ENCODE results near the gene CDCA5.

CDCA5 gene

GRCh38 chr11:65107078-65107477 is 23.2 kb upstream of the CDCA5 start:
- DNase-seq (ENCODE audit: low read depth): no peak

GRCh38 chr11:65104628-65105027 is 20.8 kb upstream of the CDCA5 start:
- DNase-seq (ENCODE audit: low read depth): no peak

- no peak for DNase-seq (ENCODE audit: low read depth)
Observed at GRCh38 chr11:65103476-65103875, 19.6 kb upstream of the CDCA5 start.

DNA sequence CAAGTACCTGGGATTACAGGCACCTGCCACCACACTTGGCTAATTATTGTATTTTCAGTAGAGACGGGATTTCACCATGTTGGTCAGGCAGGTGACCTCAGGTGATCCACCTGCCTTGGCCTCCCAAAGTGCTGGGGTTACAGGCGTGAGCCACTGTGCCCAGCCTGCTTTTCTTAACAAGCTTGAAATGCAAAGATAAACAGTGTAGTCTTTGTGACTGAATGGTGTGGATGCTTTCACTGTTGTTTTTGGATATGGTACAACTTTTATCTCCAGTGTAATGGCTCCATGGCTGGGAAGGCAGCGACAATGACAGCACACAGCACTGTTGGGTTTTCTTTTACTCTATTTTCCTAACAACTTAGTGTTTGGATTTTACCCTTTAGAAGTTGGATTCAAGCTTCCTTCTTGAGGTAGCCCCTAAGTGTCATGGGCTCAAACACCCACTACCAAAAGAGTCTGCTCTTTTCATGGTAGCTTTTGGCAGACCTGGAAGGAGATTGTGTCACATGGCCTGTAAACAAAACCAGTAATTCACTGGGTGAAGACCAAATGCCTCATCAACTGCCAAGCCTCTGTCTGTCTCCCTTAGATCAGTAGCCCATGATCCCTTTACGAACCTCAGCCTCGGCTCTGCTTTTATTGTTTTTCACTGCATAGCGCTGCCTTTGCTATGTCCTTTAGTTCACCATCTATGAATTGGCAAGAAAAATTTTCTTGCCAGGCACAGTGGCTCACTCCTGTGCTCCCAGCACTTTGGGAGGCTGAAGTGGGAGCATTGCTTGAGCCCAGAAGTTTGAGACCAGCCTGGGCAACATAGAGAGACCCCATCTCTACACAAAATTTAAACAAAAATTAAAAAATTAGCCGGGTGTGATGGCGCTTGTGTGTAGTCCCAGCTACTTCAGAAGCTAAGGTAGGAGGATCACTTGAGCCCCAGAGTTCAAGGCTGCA is 18.6 kb upstream of the CDCA5 start:
- no peak for DNase-seq (ENCODE audit: low read depth)

GRCh38 chr11:65100674-65101350 is 17.0 kb upstream of the CDCA5 start:
- DNase-seq (ENCODE audit: low read depth): no peak

DNA sequence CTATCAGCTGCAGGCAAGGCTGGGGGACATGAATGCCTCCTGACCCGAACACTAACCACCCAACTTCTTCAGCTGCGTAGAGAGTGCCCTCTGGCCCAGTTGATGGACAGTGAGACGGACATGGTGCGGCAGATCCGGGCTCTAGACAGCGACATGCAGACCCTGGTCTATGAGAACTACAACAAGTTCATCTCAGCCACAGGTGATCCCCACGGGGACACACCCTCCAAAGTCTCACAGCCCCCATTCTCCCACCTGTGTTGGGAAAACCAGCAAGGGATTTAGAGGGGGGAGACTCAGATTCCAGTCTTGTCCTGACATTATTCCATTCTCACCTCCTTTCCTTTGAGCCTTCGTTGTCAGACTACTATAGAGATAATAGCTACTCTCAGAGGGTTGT is 13.1 kb upstream of the CDCA5 start:
- DNase-seq (ENCODE audit: low read depth): no peak

GRCh38 chr11:65095974-65096806 is 12.3 kb upstream of the CDCA5 start, which contains the start of gene VPS51:
VPS51 (plus strand) TSS chr11:65096214; CDS start chr11:65096251, 37 bp downstream.
- peak; percentile 74 for DNase-seq (ENCODE audit: low read depth)

GRCh38 chr11:65095427-65095826 is 11.6 kb upstream of the CDCA5 start:
- no peak for DNase-seq (ENCODE audit: low read depth)

GRCh38 chr11:65090628-65091027 is 6.8 kb upstream of the CDCA5 start:
- DNase-seq (ENCODE audit: low read depth): no peak

- DNase-seq (ENCODE audit: low read depth): no peak
Observed at GRCh38 chr11:65089621-65090020, 5.8 kb upstream of the CDCA5 start.

DNA sequence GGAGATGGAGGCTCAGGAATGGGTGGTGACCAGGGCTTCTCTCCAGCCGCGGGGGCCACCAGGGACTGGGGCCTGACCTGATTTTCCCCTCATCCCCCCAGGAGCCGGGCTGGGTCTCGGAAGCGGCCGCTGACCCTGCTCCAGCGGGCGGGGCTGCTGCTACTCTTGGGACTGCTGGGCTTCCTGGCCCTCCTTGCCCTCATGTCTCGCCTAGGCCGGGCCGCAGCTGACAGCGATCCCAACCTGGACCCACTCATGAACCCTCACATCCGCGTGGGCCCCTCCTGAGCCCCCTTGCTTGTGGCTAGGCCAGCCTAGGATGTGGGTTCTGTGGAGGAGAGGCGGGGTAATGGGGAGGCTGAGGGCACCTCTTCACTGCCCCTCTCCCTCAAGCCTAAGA is 4.0 kb upstream of the CDCA5 start:
- no peak for DNase-seq (ENCODE audit: low read depth)

GRCh38 chr11:65087216-65087615 is 3.4 kb upstream of the CDCA5 start:
- no peak for DNase-seq (ENCODE audit: low read depth)

DNA sequence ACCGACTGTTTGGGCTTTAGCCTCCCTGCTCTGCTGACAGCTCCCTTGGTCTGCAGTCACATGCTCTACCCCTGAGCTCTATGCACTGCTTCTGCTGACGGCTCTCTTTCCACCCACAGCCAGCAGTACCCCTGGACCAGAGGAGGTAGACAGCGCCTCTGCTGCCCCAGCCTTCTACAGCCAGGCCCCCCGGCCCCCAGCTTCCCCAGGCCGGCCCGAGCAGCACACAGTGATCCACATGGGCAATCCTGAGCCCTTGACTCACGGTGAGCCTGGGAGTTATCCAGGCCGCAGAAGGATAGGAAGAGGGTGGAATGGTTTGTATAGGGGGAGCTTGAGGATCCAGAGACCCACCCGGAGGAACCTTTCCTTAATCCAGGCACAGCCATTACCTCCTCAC is 3.0 kb upstream of the CDCA5 start:
- DNase-seq (ENCODE audit: low read depth): no peak

DNA sequence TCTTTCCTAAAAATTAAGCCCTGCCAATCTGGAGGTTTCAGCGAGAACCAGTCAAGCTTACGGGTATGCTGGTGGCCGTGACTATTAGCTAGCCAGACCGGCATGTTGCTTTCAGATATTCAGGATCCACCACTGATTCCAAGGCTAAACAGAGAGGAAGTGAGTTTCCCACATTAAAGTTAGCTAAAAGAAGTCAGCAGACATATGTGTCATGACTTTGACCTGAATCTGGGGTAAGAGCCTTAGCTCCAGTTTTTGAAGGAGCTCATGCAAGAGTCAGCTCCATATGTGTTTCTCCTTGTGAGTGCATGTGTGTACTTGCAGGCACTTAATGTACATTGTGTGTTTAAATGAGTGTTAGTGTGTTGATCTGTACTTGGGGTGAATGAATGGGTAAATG is 1.6 kb upstream of the CDCA5 start:
- DNase-seq (ENCODE audit: low read depth): no peak

DNA sequence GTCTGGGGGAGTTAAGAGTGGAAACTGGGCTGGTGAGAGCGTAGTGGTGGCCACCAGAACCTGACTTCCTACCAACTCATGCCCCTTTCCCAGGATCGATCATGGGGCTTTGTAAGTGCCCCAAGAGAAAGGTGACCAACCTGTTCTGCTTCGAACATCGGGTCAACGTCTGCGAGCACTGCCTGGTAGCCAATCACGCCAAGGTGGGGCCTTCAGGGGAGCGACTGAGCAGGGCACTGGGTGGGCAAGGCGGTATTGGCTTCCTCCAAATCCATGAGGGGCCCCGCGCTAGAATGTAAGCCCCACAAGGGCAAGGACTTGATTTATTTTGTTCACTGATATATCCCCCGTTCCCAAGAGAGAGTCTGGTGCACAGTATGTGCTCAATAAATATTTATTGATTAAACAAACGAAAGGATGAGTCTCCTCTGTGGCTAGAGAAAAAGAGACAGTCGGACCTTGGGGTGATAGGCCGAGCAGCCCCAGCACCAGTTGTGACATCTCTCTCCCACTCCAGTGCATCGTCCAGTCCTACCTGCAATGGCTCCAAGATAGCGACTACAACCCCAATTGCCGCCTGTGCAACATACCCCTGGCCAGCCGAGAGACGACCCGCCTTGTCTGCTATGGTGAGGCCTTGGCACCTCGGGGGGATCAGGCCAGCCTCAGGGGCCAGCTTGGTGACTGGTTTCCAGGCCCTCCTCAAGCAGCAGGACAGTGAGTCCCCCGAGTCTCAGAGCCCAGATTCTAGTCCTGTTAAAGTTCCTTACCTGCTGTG is 947 bp upstream of the CDCA5 start:
- no peak for DNase-seq (ENCODE audit: low read depth)

GRCh38 chr11:65083134-65083833 is 556 bp downstream of the CDCA5 start:
- no peak for DNase-seq (ENCODE audit: low read depth)

DNA sequence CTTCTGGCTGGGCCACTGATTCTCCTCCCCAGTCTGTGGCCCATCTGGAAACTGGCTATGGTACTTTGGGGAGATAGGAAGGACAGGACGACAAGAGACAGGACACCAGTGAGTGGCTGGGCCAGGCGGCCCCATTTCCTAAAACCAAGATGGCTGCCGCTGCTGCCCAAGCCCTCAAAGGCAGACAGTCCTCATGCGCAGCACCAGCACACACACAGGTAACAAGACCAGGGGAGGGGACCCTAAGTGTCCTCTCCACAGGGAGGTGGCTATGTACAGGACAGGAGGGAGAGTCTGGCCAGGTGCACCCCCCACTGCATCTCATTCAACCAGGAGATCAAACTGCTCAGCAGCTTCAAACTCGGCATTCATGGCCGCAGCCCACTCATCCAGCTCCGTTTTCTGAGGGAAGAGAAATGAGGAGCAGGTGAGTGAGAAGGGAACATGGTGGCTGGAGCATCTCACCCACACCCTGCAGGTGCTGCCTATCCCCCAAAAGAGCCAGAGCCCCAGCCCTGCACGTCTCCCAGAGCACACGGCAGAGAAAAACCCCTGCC is 5.0 kb downstream of the CDCA5 start:
- no peak for DNase-seq (ENCODE audit: low read depth)

DNA sequence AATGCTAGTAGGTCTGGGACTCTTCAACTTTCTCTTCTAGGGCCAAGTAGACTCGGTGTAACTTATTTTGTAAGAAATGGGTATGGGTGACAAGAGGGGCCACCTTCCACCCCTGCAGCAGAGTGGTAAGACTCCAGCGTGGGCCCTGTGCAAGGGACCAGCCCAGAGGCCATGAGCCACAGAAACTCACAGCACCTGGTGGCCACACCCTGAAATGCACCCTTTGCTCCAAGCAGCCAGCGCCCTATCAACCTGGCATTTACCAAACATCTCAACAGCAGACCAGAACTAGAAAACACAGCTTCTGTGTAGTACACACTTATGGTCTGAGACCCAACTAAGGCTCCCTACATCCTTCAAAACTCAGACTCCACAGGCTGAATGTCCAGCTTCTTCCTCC is 5.7 kb downstream of the CDCA5 start:
- DNase-seq (ENCODE audit: low read depth): peak; percentile 29

- no peak for DNase-seq (ENCODE audit: low read depth)
Observed at GRCh38 chr11:65077451-65077850, 6.4 kb downstream of the CDCA5 start.

GRCh38 chr11:65072631-65072966 is 11.2 kb downstream of the CDCA5 start:
- DNase-seq (ENCODE audit: low read depth): no peak

All from T-helper 22 cell (primary cell).